D721Med (cell line): Measurements from ENCODE around the gene ADAM11.
"Not testable (repeated sequence)": the region's sequence is repeated elsewhere in the genome, so short reads cannot be mapped to it uniquely, and the experiment has no call there.

ENCODE experiments used
- DNase-seq: peaks from one replicate; pipeline ENCODE4 v3.0.0; 2011; ENCODE audit warnings: low spot score; ENCODE audit not compliant: insufficient read length
- FAIRE-seq: peaks from 2 replicates; lab custom pipeline; 2011; peaks lifted over from hg19 to GRCh38; lab: Jason Lieb, UNC
- TF ChIP-seq, protein P1 (sequence below): IDR thresholded peaks from 2 replicates; pipeline ENCODE4 v1.5.1; 2012; ENCODE audit warnings: mild to moderate bottlenecking, control low read depth; ENCODE audit not compliant: insufficient read depth; ENCODE audit errors: missing control alignments

The ADAM11 gene, protein sequence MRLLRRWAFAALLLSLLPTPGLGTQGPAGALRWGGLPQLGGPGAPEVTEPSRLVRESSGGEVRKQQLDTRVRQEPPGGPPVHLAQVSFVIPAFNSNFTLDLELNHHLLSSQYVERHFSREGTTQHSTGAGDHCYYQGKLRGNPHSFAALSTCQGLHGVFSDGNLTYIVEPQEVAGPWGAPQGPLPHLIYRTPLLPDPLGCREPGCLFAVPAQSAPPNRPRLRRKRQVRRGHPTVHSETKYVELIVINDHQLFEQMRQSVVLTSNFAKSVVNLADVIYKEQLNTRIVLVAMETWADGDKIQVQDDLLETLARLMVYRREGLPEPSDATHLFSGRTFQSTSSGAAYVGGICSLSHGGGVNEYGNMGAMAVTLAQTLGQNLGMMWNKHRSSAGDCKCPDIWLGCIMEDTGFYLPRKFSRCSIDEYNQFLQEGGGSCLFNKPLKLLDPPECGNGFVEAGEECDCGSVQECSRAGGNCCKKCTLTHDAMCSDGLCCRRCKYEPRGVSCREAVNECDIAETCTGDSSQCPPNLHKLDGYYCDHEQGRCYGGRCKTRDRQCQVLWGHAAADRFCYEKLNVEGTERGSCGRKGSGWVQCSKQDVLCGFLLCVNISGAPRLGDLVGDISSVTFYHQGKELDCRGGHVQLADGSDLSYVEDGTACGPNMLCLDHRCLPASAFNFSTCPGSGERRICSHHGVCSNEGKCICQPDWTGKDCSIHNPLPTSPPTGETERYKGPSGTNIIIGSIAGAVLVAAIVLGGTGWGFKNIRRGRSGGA

DNA sequence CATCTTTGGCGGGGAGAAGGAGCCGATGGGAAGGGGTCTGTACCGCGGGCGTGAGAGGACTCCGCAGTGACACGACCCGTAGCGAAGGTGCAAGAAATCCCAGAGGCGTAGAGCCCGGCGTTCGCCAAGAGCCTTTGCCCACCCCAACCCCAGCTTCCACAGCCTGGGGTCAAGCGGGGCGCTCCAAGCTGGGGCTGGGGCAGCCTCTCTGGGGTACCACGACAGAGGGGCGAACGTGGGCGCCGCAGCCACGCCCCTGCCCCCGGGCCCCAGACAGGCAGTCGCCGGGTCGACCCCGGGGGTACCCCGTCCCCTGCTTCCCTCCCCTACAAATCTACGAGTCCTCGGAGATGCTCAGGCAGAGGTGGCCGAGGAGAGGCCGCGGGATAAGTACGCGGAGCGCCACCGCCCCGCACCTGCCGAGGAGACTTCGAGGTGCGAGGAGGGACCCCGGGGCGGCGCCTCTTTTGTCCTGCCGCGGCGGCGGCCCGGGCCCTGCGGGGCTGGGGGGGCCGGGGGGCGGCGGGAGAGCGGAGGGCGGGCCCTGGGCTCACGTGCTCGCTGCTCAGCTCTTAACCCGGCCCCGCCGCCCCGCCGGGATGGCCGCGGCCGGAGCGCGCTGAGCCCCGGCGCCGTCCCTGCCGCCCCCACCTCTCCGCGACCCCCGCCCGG is at the start of gene ADAM11:
TSS of gene ADAM11 (plus strand) at position 575 of the 672 bp plus-strand sequence. CDS start 212 bp downstream, outside the sequence.
- TF ChIP-seq, protein P1, sequence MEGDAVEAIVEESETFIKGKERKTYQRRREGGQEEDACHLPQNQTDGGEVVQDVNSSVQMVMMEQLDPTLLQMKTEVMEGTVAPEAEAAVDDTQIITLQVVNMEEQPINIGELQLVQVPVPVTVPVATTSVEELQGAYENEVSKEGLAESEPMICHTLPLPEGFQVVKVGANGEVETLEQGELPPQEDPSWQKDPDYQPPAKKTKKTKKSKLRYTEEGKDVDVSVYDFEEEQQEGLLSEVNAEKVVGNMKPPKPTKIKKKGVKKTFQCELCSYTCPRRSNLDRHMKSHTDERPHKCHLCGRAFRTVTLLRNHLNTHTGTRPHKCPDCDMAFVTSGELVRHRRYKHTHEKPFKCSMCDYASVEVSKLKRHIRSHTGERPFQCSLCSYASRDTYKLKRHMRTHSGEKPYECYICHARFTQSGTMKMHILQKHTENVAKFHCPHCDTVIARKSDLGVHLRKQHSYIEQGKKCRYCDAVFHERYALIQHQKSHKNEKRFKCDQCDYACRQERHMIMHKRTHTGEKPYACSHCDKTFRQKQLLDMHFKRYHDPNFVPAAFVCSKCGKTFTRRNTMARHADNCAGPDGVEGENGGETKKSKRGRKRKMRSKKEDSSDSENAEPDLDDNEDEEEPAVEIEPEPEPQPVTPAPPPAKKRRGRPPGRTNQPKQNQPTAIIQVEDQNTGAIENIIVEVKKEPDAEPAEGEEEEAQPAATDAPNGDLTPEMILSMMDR = no peak
- DNase-seq = peak; percentile 83
- no peak for FAIRE-seq

DNA sequence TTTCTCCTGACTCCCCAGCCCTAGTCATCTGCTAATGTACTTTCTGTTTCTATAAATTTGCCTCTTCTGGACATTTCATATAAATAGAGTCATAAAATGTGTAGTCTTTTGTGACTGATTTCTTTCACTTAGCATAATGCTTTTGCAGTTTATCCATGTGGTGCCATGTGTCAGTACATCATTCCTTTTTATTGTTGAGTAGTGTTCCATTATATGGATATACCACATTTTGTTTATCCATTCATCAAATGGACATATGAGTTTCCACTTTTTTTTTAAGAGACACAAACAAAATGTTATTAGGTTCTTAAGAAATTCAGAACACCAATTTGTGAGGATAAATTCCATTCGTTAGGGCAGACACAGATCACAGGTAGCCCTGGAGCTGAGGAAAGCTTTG is 39.3 kb upstream of the ADAM11 start:
- no peak for FAIRE-seq
- TF ChIP-seq, protein P1 = no peak
- DNase-seq = no peak

DNA sequence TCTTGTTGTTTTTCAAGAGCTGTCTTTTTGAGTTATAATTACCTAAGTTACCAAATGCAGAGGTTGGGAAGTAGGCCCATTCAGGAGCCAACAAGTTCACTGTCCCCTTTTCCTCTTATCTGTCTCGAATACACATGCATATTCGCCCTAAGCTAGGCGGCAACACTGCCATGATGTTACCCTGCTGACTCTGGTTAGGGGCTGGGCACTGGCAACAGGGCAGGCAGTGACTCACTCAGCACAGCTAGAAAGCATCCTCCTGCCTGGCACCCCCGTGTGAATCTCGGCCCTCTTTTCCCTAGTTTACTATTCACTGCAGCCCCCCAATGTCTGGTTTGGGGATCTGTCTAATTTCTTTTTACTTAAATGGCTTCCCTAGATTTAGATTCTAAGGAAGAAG is 36.5 kb upstream of the ADAM11 start:
- TF ChIP-seq, protein P1 = no peak
- FAIRE-seq = no peak
- no peak for DNase-seq

DNA sequence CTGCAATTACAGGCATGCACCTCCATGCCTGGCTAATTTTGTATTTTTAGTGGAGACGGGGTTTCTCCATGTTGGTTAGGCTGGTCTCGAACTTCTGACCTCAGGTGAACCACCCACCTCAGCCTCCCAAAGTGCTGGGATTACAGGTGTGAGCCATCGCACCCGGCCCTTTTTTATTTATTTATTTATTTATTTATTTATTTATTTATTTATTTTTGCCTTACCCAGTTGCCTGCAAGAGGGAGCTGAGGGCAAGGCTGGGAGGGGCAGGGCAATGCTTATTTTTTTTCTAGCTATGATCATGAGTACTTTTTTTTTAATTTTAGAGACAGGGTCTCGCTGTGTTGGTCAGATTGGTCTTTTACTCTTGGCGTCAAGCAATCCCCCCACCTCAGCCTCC is 32.7 kb upstream of the ADAM11 start:
- not testable (repeated sequence) for DNase-seq, FAIRE-seq

DNA sequence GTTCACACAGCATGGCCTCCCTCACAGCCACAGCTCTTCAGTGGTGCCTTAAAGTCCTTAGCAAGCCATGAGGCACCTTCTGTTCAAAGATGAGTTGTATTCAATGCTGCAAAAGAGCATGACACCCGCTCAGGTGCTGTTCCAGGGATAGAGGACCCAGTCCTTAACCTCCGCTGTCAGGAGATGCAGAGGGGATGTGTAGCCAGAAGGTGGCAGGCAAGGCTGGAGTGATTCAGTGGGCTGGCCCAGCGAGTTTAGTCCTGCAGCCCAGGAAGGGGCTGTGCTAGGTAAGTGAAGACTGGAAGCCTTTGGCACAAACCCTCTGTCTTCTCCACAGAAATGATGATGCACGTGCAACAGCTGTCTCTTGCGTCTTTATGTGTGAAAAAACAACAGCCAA is 25.0 kb upstream of the ADAM11 start:
- FAIRE-seq = no peak
- DNase-seq = no peak
- TF ChIP-seq, protein P1 = peak; percentile 37

DNA sequence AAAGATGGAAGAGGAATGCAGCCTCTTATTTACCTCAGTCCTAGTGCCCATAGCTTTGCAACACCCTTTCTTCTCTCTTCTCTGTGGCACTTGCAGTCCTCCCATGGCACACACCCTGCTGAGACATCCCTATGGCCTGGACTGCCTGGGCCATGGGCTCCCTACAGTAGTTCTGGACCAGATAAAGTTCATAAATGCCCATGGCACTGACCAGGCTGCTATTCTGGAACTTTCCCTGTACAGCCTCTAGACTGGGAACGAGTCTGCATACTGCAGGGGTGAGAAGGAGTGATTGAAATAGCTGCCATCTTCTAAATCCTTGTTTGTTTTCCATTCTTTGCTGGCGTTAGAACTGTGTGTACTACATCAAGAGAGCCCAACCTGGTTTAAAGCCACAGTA is 24.5 kb upstream of the ADAM11 start:
- no peak for FAIRE-seq
- DNase-seq = no peak
- TF ChIP-seq, protein P1 = no peak

DNA sequence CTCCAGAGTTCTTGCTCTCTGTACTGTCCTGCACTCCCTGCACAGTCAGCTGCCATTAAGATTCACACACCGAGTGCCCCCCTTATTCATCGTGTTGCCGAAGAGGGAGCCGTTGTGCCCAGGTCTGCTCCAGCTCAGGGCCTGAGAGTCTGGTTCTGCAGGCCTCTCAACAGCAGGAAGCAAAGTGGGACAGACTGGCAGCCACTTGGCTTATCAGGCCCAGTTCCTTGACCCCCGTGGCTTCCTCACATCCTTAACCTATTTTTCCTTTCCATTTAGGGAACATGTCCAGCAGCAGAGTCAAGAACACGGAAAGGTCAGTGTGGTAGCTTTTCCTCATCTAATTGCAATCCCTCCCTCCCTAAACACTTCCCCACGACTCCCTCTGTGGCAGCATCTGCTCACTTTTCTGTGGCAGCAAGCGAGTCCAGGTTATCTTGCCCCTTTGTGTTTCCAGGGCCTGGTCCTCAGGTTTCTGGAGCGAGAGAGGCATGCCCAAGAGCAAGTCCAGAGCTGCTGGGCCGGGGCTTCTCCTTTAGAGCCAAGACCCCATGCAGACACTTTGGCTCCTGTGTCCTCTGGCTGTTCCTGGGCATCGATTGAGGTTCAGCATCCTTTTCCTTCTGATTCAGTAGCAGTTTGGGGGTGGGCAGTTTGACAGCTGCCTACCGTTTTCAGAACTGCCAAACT is 22.1 kb upstream of the ADAM11 start:
- FAIRE-seq = no peak
- no peak for DNase-seq
- TF ChIP-seq, protein P1 = no peak
